Endothelial cell (in vitro differentiated cells): Measurements from ENCODE around the gene SEPTIN10. TPM values are rescaled to one million over a fixed set of nuclear protein-coding genes. Genes with fewer than 3 reads are reported as not detected.
"Not testable (repeated sequence)": the region's sequence is repeated elsewhere in the genome, so short reads cannot be mapped to it uniquely, and the experiment has no call there.

Experiments
- DNase-seq: peaks from one replicate; pipeline ENCODE4 v3.0.0; 2021; ENCODE audit warnings: low spot score
- H3K27ac Mint-ChIP-seq: one replicate; pipeline ENCODE4 v1.8.0; 2021; ENCODE audit warnings: mixed read lengths, inconsistent platforms; ENCODE audit not compliant: unreplicated experiment
- H3K27me3 Mint-ChIP-seq: one replicate; pipeline ENCODE4 v1.8.0; 2021; ENCODE audit warnings: mild to moderate bottlenecking, moderate library complexity, mixed read lengths, inconsistent platforms; ENCODE audit not compliant: unreplicated experiment
- H3K36me3 Mint-ChIP-seq: one replicate; pipeline ENCODE4 v1.8.0; 2021; ENCODE audit warnings: mild to moderate bottlenecking, low read depth, mixed read lengths, inconsistent platforms; ENCODE audit not compliant: unreplicated experiment
- H3K4me1 Mint-ChIP-seq: one replicate; pipeline ENCODE4 v1.8.0; 2021; ENCODE audit warnings: mild to moderate bottlenecking, mixed read lengths, inconsistent platforms; ENCODE audit not compliant: unreplicated experiment
- H3K4me3 Mint-ChIP-seq: one replicate; pipeline ENCODE4 v1.8.0; 2021; ENCODE audit warnings: mild to moderate bottlenecking, mixed read lengths, inconsistent platforms; ENCODE audit not compliant: unreplicated experiment
- H3K9me3 Mint-ChIP-seq: one replicate; pipeline ENCODE4 v1.8.0; 2021; ENCODE audit warnings: mixed read lengths, inconsistent platforms; ENCODE audit not compliant: unreplicated experiment
- CTCF ChIP-seq: fragments of 200-600 bp; sonication (generic); IDR thresholded peaks from one replicate; pipeline ENCODE4 v1.5.0; 2021; ENCODE audit warnings: antibody characterized with exemption; ENCODE audit not compliant: unreplicated experiment
- total RNA-seq: library from RNA; stranded (reverse); fragmentation: NEBNext Ultra II Directional; extraction: Animal tissue kit (Norgen Biotek cat#: 25700); gene quantifications from one replicate; pipeline ENCODE4 v1.2.1, GENCODE V29; 2021; ENCODE audit not compliant: unreplicated experiment

Gene SEPTIN10
- total RNA-seq, 1 donor from 2014 or later = 69.8 TPM

- no peak for TF ChIP-seq CTCF
- Mint-ChIP-seq H3K4me1 (no peaks in the 10 kb centered on the region), H3K36me3 (peaks cover 5% of the 10 kb centered on the region), H3K4me3 (no peak overlapping the region), H3K9me3 (no peaks in the 10 kb centered on the region), H3K27me3 (no peaks in the 10 kb centered on the region), H3K27ac (no peak overlapping the region)
- no peak for DNase-seq
Measured at GRCh38 chr2:109591206-109591605, 22.6 kb downstream of the SEPTIN10 start.

- H3K27ac Mint-ChIP-seq = no peak overlapping the region
- no peak for TF ChIP-seq CTCF
Measured at GRCh38 chr2:109586687-109587086, 27.1 kb downstream of the SEPTIN10 start.

GRCh38 chr2:109582928-109583895 is 30.6 kb downstream of the SEPTIN10 start:
- peak; percentile 14 for TF ChIP-seq CTCF
- Mint-ChIP-seq H3K9me3 (no peaks in the 10 kb centered on the region), H3K4me3 (no peak overlapping the region), H3K27ac (no peak overlapping the region), H3K36me3 (peaks cover 5% of the 10 kb centered on the region), H3K27me3 (no peaks in the 10 kb centered on the region), H3K4me1 (no peaks in the 10 kb centered on the region)
- DNase-seq = no peak

More at GRCh38 chr2:109586687-109587086, 27.1 kb downstream of the SEPTIN10 start:
- Mint-ChIP-seq H3K4me1 (no peaks in the 10 kb centered on the region), H3K27me3 (no peaks in the 10 kb centered on the region), H3K4me3 (no peak overlapping the region), H3K36me3 (peaks cover 5% of the 10 kb centered on the region), H3K9me3 (no peaks in the 10 kb centered on the region)
- DNase-seq = no peak

- not testable (repeated sequence) for H3K27me3 Mint-ChIP-seq, DNase-seq, H3K4me1 Mint-ChIP-seq, H3K27ac Mint-ChIP-seq, H3K4me3 Mint-ChIP-seq, H3K9me3 Mint-ChIP-seq, H3K36me3 Mint-ChIP-seq
Measured at GRCh38 chr2:109577630-109578029, 36.1 kb downstream of the SEPTIN10 start.

GRCh38 chr2:109575373-109575772 is 38.4 kb downstream of the SEPTIN10 start:
- H3K4me3 Mint-ChIP-seq = no peak overlapping the region
- H3K9me3 Mint-ChIP-seq = no peaks in the 10 kb centered on the region
- TF ChIP-seq CTCF = no peak
- H3K36me3 Mint-ChIP-seq = no peaks in the 10 kb centered on the region
- H3K27ac Mint-ChIP-seq = no peak overlapping the region
- no peaks in the 10 kb centered on the region for H3K4me1 Mint-ChIP-seq
- DNase-seq = no peak
- no peaks in the 10 kb centered on the region for H3K27me3 Mint-ChIP-seq
